ENCODE data around the gene AKNA.

- TF ChIP-seq EZH2 (IDR thresholded peaks at IDR 0.05; ENCODE audit: low read depth) = no peak
- TF ChIP-seq, protein P1, sequence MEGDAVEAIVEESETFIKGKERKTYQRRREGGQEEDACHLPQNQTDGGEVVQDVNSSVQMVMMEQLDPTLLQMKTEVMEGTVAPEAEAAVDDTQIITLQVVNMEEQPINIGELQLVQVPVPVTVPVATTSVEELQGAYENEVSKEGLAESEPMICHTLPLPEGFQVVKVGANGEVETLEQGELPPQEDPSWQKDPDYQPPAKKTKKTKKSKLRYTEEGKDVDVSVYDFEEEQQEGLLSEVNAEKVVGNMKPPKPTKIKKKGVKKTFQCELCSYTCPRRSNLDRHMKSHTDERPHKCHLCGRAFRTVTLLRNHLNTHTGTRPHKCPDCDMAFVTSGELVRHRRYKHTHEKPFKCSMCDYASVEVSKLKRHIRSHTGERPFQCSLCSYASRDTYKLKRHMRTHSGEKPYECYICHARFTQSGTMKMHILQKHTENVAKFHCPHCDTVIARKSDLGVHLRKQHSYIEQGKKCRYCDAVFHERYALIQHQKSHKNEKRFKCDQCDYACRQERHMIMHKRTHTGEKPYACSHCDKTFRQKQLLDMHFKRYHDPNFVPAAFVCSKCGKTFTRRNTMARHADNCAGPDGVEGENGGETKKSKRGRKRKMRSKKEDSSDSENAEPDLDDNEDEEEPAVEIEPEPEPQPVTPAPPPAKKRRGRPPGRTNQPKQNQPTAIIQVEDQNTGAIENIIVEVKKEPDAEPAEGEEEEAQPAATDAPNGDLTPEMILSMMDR (conservative IDR thresholded peaks at IDR 0.05) = no peak
Observed at GRCh38 chr9:114341991-114342390, 45.8 kb downstream of the AKNA start.

All from PC-9 (cell line).